ENCODE results near the gene TBX10. TPM values are rescaled to one million over a fixed set of nuclear protein-coding genes. Genes with fewer than 3 reads are reported as not detected.

The TBX10 gene
- total RNA-seq, 4 donors from 2014 or later, result not detected

GRCh38 chr11:67647471-67647870 is 7.9 kb upstream of the TBX10 start:
- peaks cover 0 to 9% (median 0%) of the 10 kb centered on the region in 4 donors for H3K9me3 ChIP-seq
- H3K36me3 ChIP-seq, result no peaks in the 10 kb centered on the region
- peaks cover 0 to 5% of the 10 kb centered on the region in 2 donors for H3K27me3 ChIP-seq
- WGBS, 2 donors, result 57 to 61% methylated on average over 8 to 15 of the region's 15 CpGs
- H3K27ac ChIP-seq, result no peak overlapping the region
- H3K4me3 ChIP-seq, result no peak overlapping the region
- H3K4me1 ChIP-seq, result peaks cover 0 to 28% (median 2%) of the 10 kb centered on the region in 4 donors
- no peak for DNase-seq (ENCODE audit: low spot score in 2 of 2)
- TF ChIP-seq CTCF (IDR thresholded peaks at IDR 0.05) (no peak), POLR2A (IDR thresholded peaks at IDR 0.05) (no peak), EP300 (IDR thresholded peaks at IDR 0.05) (no peak)

GRCh38 chr11:67646535-67647336 is 7.2 kb upstream of the TBX10 start:
- Histone ChIP-seq H3K27me3 (peaks cover 0 to 5% of the 10 kb centered on the region in 2 donors), H3K27ac (no peak overlapping the region), H3K36me3 (no peaks in the 10 kb centered on the region), H3K4me3 (no peak overlapping the region), H3K9me3 (peaks cover 0 to 9% (median 0%) of the 10 kb centered on the region in 4 donors), H3K4me1 (peaks cover 0 to 28% (median 0%) of the 10 kb centered on the region in 4 donors)
- no peak for DNase-seq (ENCODE audit: low spot score in 2 of 2)
- 77 to 82% methylated on average over 24 of the region's 24 CpGs for WGBS, 2 donors
- no peak for TF ChIP-seq CTCF (IDR thresholded peaks at IDR 0.05)
- no peak for TF ChIP-seq POLR2A (IDR thresholded peaks at IDR 0.05)
- TF ChIP-seq EP300 (IDR thresholded peaks at IDR 0.05), result no peak

DNA sequence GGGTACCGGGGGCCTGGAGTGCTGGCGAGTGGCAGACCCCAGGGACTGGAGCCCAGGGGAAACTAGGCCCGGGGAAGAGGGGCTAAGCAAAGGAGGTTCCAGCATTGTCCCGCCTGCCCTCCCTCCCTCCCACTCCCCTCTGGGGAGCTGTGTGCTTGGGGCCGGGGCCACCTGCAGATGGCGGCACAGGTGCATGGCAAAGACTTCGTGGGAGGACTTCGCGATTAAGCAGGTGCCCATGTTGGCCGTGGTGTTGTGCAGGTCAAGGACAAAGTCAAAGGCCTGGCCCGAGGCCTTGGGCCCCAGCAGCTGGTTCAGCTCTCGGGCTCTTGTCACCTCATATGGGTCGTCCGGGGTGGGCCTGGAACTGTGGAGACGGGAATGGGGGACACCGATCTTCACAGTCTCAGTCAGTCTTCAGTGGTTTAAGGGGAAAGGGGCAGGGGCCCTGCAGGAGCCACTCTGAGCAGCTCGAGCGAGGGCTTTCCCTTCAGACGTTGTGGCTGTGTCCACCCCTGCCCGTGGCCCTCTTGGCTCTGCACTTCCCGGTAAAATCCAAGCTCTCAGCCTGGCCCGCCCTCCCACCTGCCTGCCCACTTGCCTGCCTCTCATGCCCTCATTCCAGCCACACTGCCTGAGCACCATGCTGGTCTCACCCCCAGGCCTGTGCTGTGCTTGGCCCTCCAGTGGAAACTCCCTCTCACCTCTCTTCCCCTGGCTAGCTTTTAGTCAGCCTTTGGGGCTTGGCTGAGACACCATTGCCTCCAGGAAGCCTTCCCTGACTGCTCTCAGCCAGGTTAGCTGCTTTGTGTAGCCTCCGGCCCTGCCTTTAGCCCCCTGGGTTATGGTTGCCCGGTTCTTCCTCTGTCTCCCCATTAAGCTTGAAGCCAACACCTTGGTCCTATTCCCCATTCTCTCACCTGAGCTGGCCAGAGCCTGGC is 6.2 kb upstream of the TBX10 start:
- Histone ChIP-seq H3K9me3 (peaks cover 0 to 9% (median 0%) of the 10 kb centered on the region in 4 donors), H3K27ac (no peak overlapping the region), H3K4me3 (no peak overlapping the region), H3K4me1 (peaks cover 0 to 28% (median 0%) of the 10 kb centered on the region in 4 donors), H3K27me3 (peaks cover 0 to 8% of the 10 kb centered on the region in 2 donors), H3K36me3 (no peaks in the 10 kb centered on the region)
- 78% methylated on average over 15 to 23 of the region's 24 CpGs for WGBS, 2 donors
- no peak for DNase-seq (ENCODE audit: low spot score in 2 of 2)
- TF ChIP-seq EP300 (IDR thresholded peaks at IDR 0.05) (no peak), POLR2A (IDR thresholded peaks at IDR 0.05) (no peak), CTCF (IDR thresholded peaks at IDR 0.05) (no peak)

GRCh38 chr11:67644472-67645418 is 5.2 kb upstream of the TBX10 start:
- Histone ChIP-seq H3K9me3 (peaks cover 0 to 9% (median 0%) of the 10 kb centered on the region in 4 donors), H3K27me3 (peaks cover 0 to 18% of the 10 kb centered on the region in 2 donors), H3K4me1 (peaks cover 0 to 23% (median 3%) of the 10 kb centered on the region in 4 donors), H3K27ac (no peak overlapping the region), H3K36me3 (no peaks in the 10 kb centered on the region), H3K4me3 (no peak overlapping the region)
- TF ChIP-seq CTCF (IDR thresholded peaks at IDR 0.05) (no peak), POLR2A (IDR thresholded peaks at IDR 0.05) (no peak), EP300 (IDR thresholded peaks at IDR 0.05) (no peak)
- 85 to 88% methylated on average over 11 to 22 of the region's 22 CpGs for WGBS, 2 donors
- no peak for DNase-seq (ENCODE audit: low spot score in 2 of 2)

Measured in tibial nerve (tissue), 4 donors.